Body of pancreas (tissue), 4 donors: ENCODE results near the gene OR2T2. TPM values are rescaled to one million over a fixed set of nuclear protein-coding genes. Genes with fewer than 3 reads are reported as not detected.
"Not testable (repeated sequence)": the region's sequence is repeated elsewhere in the genome, so short reads cannot be mapped to it uniquely, and the experiment has no call there.

Source experiments
- ATAC-seq: fragments of 150-250 bp; one replicate; pipeline ENCODE4 v1.9.1; 2016
- DNase-seq, 4 donors: peaks; one replicate each; pipeline ENCODE4 v3.0.0-alpha.2; 2019
- H3K27ac ChIP-seq, 4 donors: fragments of 200-600 bp; sonication (generic); 1 replicate in 3 of 4; 2 replicates in 1 of 4; pipeline versions ENCODE4 v1.5.1 to v1.6.1; 2016 to 2019; ENCODE audit warnings: mild to moderate bottlenecking in 1 of 4, mixed read lengths in 1 of 4, moderate library complexity in 1 of 4
- H3K27me3 ChIP-seq, 2 donors: fragments of 200-600 bp; sonication (generic); one replicate each; pipeline ENCODE4 v1.6.0; 2016; ENCODE audit warnings: mild to moderate bottlenecking in 1 of 2
- H3K36me3 ChIP-seq, 2 donors: fragments of 200-600 bp; sonication (generic); replicated peaks in 1 of 2; 2 replicates each; pipeline ENCODE4 v1.5.1; 2016; ENCODE audit warnings: low read depth in 2 of 2; ENCODE audit not compliant: insufficient read depth in 1 of 2
- H3K4me1 ChIP-seq: fragments of 200-600 bp; sonication (generic); one replicate; pipeline ENCODE4 v1.6.0; 2016
- H3K4me3 ChIP-seq, 2 donors: fragments of 200-600 bp; sonication (generic); 1 replicate in 1 of 2; 2 replicates in 1 of 2; pipeline ENCODE4 v1.5.1; 2016 to 2019
- H3K9me3 ChIP-seq, 3 donors: fragments of 200-600 bp; sonication (generic); 1 replicate in 2 of 3; 2 replicates in 1 of 3; pipeline ENCODE4 v1.5.1; 2016
- POLR2A ChIP-seq, 3 donors: fragments of 450-650 bp; IDR thresholded peaks; one replicate each; pipeline ENCODE4 v1.6.1; 2016; ENCODE audit warnings: antibody characterized with exemption in 3 of 3, mild to moderate bottlenecking in 2 of 3
- whole genome bisulfite sequencing, 2 donors: methylation state at CpG; one replicate each; pipeline ENCODE4 v1.1.5; 2017; 5-methylcytosine and 5-hydroxymethylcytosine counted together
- intact Hi-C: fragments of 100-400 bp; cut with DNase I; formaldehyde crosslinking; loops from one replicate; pipeline ENCODE4 v1.15.1; 2023
- total RNA-seq, 2 donors: library from RNA; depleted of rRNA; stranded (reverse); fragments of >200 nt; gene quantifications; one replicate each; pipeline ENCODE4 v1.1.0, GENCODE V29; 2016
- TF ChIP-seq, protein P1 (sequence below), 7 experiments: fragments of 450-650 bp in 4 of 7; fragments of 200-600 bp in 3 of 7; sonication (generic) in 3 of 7; IDR thresholded peaks; one replicate each; pipeline ENCODE4 v1.5.1; 2016 to 2019; ENCODE audit warnings: antibody characterized with exemption in 7 of 7

The OR2T2 gene
- total RNA-seq, 2 donors from 2014 or later: not detected

- DNase-seq (no peak), ATAC-seq (no peak)
- intact Hi-C loops: no loop called here
- no peak overlapping the region for H3K4me3 ChIP-seq
- TF ChIP-seq, protein P1, sequence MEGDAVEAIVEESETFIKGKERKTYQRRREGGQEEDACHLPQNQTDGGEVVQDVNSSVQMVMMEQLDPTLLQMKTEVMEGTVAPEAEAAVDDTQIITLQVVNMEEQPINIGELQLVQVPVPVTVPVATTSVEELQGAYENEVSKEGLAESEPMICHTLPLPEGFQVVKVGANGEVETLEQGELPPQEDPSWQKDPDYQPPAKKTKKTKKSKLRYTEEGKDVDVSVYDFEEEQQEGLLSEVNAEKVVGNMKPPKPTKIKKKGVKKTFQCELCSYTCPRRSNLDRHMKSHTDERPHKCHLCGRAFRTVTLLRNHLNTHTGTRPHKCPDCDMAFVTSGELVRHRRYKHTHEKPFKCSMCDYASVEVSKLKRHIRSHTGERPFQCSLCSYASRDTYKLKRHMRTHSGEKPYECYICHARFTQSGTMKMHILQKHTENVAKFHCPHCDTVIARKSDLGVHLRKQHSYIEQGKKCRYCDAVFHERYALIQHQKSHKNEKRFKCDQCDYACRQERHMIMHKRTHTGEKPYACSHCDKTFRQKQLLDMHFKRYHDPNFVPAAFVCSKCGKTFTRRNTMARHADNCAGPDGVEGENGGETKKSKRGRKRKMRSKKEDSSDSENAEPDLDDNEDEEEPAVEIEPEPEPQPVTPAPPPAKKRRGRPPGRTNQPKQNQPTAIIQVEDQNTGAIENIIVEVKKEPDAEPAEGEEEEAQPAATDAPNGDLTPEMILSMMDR (IDR thresholded peaks at IDR 0.05): no peak
- no peak for TF ChIP-seq POLR2A (IDR thresholded peaks at IDR 0.05)
- WGBS, 2 donors: 60 to 71% methylated on average over 2 of the region's 2 CpGs
- H3K9me3 ChIP-seq: no peaks in the 10 kb centered on the region
- H3K27me3 ChIP-seq: no peaks in the 10 kb centered on the region
- H3K36me3 ChIP-seq: no peaks in the 10 kb centered on the region
- no peak overlapping the region for H3K27ac ChIP-seq
- H3K4me1 ChIP-seq: no peaks in the 10 kb centered on the region
Measured at GRCh38 chr1:248417854-248418253, 27.6 kb upstream of the OR2T2 start.

- TF ChIP-seq, protein P1 (IDR thresholded peaks at IDR 0.05): no peak
- TF ChIP-seq POLR2A (IDR thresholded peaks at IDR 0.05): no peak
- ATAC-seq (no peak), DNase-seq (no peak)
- Histone ChIP-seq H3K27ac (no peak overlapping the region), H3K4me1 (no peaks in the 10 kb centered on the region), H3K4me3 (no peak overlapping the region), H3K27me3 (no peaks in the 10 kb centered on the region), H3K9me3 (no peaks in the 10 kb centered on the region), H3K36me3 (no peaks in the 10 kb centered on the region)
- WGBS, 2 donors: 10 to 12% methylated on average over 1 of the region's 1 CpG
- intact Hi-C loops: no loop called here
Measured at GRCh38 chr1:248421384-248421783, 24.1 kb upstream of the OR2T2 start.

GRCh38 chr1:248427526-248428191, 17.8 kb upstream of the OR2T2 start:
- H3K9me3 ChIP-seq, H3K4me3 ChIP-seq, ATAC-seq, H3K27me3 ChIP-seq, H3K27ac ChIP-seq, DNase-seq, H3K4me1 ChIP-seq, H3K36me3 ChIP-seq, intact Hi-C loops: not testable (repeated sequence)
- WGBS, 2 donors: 27 to 38% methylated on average over 3 of the region's 3 CpGs

DNA sequence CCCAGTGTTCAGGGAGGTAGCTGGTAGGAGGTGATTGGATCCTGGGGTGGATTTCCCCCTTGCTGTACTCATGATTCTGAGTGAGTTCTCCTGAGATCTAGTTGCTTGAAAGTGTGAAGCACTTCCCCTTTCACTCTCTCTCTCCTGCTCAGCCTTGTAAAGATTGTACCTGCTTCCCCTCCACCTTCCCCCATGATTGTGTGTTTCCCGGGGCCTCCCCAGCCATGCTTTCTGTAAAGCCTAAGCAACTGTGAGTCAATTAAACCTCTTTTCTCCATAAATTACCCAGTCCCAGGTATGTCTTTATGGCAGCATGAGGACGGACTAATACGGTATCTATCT, 17.3 kb upstream of the OR2T2 start:
- H3K4me1 ChIP-seq, ATAC-seq, DNase-seq, H3K27me3 ChIP-seq, H3K36me3 ChIP-seq, H3K9me3 ChIP-seq, H3K4me3 ChIP-seq, H3K27ac ChIP-seq, intact Hi-C loops: not testable (repeated sequence)
- WGBS, 2 donors: 55 to 78% methylated on average over 3 of the region's 3 CpGs

- DNase-seq, intact Hi-C loops, H3K27ac ChIP-seq, H3K27me3 ChIP-seq, H3K9me3 ChIP-seq, H3K4me1 ChIP-seq, H3K36me3 ChIP-seq, H3K4me3 ChIP-seq, ATAC-seq: not testable (repeated sequence)
- 48 to 61% methylated on average over 11 of the region's 11 CpGs for WGBS, 2 donors
Measured at GRCh38 chr1:248431683-248432082, 13.8 kb upstream of the OR2T2 start.

GRCh38 chr1:248432201-248432600, 13.2 kb upstream of the OR2T2 start:
- H3K27ac ChIP-seq, intact Hi-C loops, H3K27me3 ChIP-seq, ATAC-seq, H3K4me3 ChIP-seq, DNase-seq, H3K4me1 ChIP-seq, H3K36me3 ChIP-seq, H3K9me3 ChIP-seq: not testable (repeated sequence)
- 40 to 43% methylated on average over 4 of the region's 4 CpGs for WGBS, 2 donors

DNA sequence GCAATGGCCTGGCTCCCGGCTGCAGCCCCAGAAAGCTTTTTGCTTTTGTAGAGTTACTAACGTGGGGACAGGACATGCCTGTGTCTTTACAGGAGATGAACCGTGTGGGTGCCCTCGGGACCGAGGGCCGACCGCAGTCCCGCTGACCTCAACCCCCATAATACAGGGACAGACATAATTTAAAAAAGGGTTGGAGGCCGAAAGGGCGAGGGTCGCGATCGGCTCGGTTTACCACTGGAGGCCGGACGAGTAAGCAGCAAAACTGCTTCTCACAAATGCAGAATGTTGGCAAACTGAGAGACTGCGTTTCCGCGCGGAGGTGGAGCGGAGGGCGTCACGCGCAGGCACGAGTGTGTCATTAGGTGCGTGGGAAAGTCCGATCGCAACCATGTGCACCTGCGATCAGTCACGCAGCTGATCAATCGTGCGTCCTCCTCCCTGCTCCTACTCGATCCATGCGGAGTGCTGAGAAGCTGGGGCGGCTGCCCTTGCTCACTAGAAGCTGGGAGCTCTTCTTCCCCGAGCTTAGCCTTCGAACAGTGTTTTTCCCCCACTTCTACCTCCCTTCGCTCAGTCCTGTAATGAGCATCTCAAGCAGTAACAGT, 11.5 kb upstream of the OR2T2 start:
- ATAC-seq, DNase-seq, intact Hi-C loops, H3K27me3 ChIP-seq, H3K27ac ChIP-seq, H3K4me3 ChIP-seq, H3K4me1 ChIP-seq, H3K9me3 ChIP-seq, H3K36me3 ChIP-seq: not testable (repeated sequence)
- WGBS, 2 donors: 78 to 86% methylated on average over 33 of the region's 38 CpGs

GRCh38 chr1:248434913-248435312, 10.5 kb upstream of the OR2T2 start:
- intact Hi-C loops, ATAC-seq, H3K27ac ChIP-seq, H3K36me3 ChIP-seq, H3K4me1 ChIP-seq, DNase-seq, H3K9me3 ChIP-seq, H3K27me3 ChIP-seq, H3K4me3 ChIP-seq: not testable (repeated sequence)
- WGBS, 2 donors: 61 to 72% methylated on average over 6 of the region's 6 CpGs

DNA sequence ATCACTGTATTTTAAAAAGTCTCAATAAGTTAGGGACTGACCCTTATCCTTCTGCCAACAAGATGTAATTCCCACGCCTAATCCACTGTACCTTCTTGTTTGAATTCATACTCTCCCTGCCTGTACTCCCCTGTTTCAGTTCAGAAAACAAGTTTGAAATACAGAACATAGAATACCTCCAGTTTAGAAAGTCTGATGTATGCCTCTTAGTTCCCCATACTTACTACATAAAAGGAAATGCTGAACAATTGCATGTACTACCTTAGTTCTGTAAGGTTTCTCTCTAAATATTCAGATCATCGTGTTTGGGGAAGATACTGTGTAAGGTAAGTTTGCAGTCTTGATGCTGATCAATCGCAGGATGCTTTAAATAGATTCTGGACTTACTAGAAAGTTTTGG, 9.1 kb upstream of the OR2T2 start:
- H3K4me3 ChIP-seq, DNase-seq, H3K27ac ChIP-seq, H3K27me3 ChIP-seq, H3K4me1 ChIP-seq, H3K9me3 ChIP-seq, ATAC-seq, H3K36me3 ChIP-seq, intact Hi-C loops: not testable (repeated sequence)
- WGBS, 2 donors: 49 to 57% methylated on average over 3 of the region's 3 CpGs

DNA sequence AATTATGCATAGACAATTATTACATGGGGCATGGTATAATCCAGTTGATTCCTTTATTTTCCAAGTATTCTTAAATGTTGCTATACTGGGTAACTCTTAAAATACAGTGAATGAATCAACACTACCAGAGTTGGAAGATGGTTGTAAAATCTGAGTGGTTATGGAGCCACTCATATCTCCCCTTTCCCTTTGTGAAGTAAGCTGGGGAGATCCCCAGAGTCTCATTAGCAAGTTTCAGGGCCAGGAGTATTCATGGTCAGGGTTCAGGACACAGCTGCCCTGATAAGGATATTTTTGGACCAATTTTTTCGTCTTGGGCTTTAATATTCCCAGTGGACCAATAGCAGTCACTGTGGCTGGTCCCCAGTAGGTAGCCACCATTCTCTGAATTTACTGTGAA, 6.8 kb upstream of the OR2T2 start:
- ATAC-seq, H3K27ac ChIP-seq, intact Hi-C loops, H3K9me3 ChIP-seq, H3K4me1 ChIP-seq, H3K27me3 ChIP-seq, DNase-seq, H3K4me3 ChIP-seq, H3K36me3 ChIP-seq: not testable (repeated sequence)
- 13 to 30% methylated on average over 1 of the region's 1 CpG for WGBS, 2 donors
